ENCODE measurements around the gene CEP112. TPM values are rescaled to one million over a fixed set of nuclear protein-coding genes. Genes with fewer than 3 reads are reported as not detected.

The CEP112 gene
- total and polyA plus RNA-seq, 2 donors (not counting 3 experiments of a cell fraction or from before 2014, with no cell fraction given): 1.5 to 25.3 TPM

DNA sequence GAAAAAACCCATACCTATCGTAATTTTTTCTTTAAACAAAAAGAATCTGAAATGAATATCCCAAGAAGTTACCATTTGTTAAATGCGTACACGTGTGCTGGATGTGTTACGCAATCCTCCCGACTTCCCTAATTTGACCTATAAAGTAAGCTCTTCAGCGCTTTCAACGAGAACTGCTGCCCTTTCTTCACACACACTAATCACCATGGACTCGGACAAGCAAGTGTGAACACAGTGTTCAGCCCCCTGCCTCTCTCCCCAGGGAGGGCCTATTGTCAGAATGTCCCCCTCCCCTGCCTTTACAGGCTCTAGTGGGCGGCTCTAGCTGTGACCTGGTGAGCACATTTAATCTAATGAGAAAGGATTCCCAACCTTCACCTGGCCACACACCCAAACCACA, 216.1 kb downstream of the CEP112 start:
- no peak for TF ChIP-seq GATA2 (IDR thresholded peaks at IDR 0.05; ENCODE audit: insufficient read depth, insufficient read length, low read depth, low read length)
- TF ChIP-seq MYC (IDR thresholded peaks at IDR 0.05; ENCODE audit: low read depth, low read length): no peak
- TF ChIP-seq EZH2 (IDR thresholded peaks at IDR 0.05; ENCODE audit: borderline replicate concordance, low read depth, low read length, severe bottlenecking): no peak
- no peak for TF ChIP-seq POLR2A (IDR thresholded peaks at IDR 0.05; ENCODE audit: low read depth, low read length)
- TF ChIP-seq JUN (IDR thresholded peaks at IDR 0.05; ENCODE audit: borderline replicate concordance, insufficient read depth, insufficient read length, low read depth): no peak
- no peak for TF ChIP-seq POLR2AphosphoS5 (IDR thresholded peaks at IDR 0.05; ENCODE audit: insufficient read depth, low read depth, low read length)
- no peak for TF ChIP-seq FOS (IDR thresholded peaks at IDR 0.05; ENCODE audit: borderline replicate concordance, insufficient read depth, low read length)
- TF ChIP-seq, protein P1, sequence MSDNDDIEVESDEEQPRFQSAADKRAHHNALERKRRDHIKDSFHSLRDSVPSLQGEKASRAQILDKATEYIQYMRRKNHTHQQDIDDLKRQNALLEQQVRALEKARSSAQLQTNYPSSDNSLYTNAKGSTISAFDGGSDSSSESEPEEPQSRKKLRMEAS (IDR thresholded peaks at IDR 0.05; ENCODE audit: insufficient read depth, insufficient read length): no peak
- TF ChIP-seq, protein P2, sequence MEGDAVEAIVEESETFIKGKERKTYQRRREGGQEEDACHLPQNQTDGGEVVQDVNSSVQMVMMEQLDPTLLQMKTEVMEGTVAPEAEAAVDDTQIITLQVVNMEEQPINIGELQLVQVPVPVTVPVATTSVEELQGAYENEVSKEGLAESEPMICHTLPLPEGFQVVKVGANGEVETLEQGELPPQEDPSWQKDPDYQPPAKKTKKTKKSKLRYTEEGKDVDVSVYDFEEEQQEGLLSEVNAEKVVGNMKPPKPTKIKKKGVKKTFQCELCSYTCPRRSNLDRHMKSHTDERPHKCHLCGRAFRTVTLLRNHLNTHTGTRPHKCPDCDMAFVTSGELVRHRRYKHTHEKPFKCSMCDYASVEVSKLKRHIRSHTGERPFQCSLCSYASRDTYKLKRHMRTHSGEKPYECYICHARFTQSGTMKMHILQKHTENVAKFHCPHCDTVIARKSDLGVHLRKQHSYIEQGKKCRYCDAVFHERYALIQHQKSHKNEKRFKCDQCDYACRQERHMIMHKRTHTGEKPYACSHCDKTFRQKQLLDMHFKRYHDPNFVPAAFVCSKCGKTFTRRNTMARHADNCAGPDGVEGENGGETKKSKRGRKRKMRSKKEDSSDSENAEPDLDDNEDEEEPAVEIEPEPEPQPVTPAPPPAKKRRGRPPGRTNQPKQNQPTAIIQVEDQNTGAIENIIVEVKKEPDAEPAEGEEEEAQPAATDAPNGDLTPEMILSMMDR (IDR thresholded peaks at IDR 0.05; ENCODE audit: extremely low read depth in 1 of 2, insufficient read depth in 1 of 2, low read depth in 1 of 2, low read length in 2 of 2): no peak
- no peaks in the 10 kb centered on the region for H3K79me2 ChIP-seq (ENCODE audit: control insufficient read depth, insufficient read depth, low read length)
- no peak overlapping the region for H3K9ac ChIP-seq (replicated peaks; ENCODE audit: extremely low read depth, insufficient read depth, low read length)
- ChIA-PET POLR2A (no interaction called here), CTCF (no interaction called here)
- no peaks in the 10 kb centered on the region for H3K9me3 ChIP-seq (replicated peaks; ENCODE audit: control insufficient read depth, insufficient read depth, low read length)
- no peak overlapping the region for H2AFZ ChIP-seq (ENCODE audit: low read depth, low read length)
- no peak for DNase-seq (ENCODE audit: low read depth, low spot score)
- H3K4me1 ChIP-seq (ENCODE audit: control insufficient read depth, extremely low read depth, insufficient read depth, low read length): no peaks in the 10 kb centered on the region
- H3K9me1 ChIP-seq (replicated peaks; ENCODE audit: control insufficient read depth, extremely low read depth, insufficient read depth, low read length): no peaks in the 10 kb centered on the region
- no peaks in the 10 kb centered on the region for H4K20me1 ChIP-seq (replicated peaks; ENCODE audit: control insufficient read depth, extremely low read depth, insufficient read depth, low read length)
- no peaks in the 10 kb centered on the region for H3K36me3 ChIP-seq (ENCODE audit: control insufficient read depth in 2 of 2, extremely low read depth in 1 of 2, insufficient read depth in 2 of 2, low read length in 2 of 2)
- no peaks in the 10 kb centered on the region for H3K27me3 ChIP-seq (ENCODE audit: control insufficient read depth in 2 of 2, insufficient read depth in 2 of 2, low read length in 2 of 2)
- FAIRE-seq: no peak
- dilution Hi-C loops (cut with MboI; ENCODE audit: extremely low pct_ligation_motif_present, low sequenced_read_pairs) (no loop called here), intact Hi-C loops (cut with micrococcal nuclease) (no loop called here)
- no peak overlapping the region for H3K4me3 ChIP-seq (replicated peaks in 1 of 3; ENCODE audit: insufficient read depth in 1 of 3, low read depth in 1 of 3, low read length in 3 of 3)
- H3K27ac ChIP-seq (ENCODE audit: insufficient read depth, low read depth, low read length): no peak overlapping the region
- BruUV-seq (replicated peaks): no TSS peak
- H3K4me2 ChIP-seq (ENCODE audit: insufficient read depth, low read length): no peak overlapping the region

All from endothelial cell of umbilical vein (primary cell).